GM21576 (cell line): ENCODE data around the gene BMF.
"Not testable (repeated sequence)": the region's sequence is repeated elsewhere in the genome, so short reads cannot be mapped to it uniquely, and the experiment has no call there.

Source experiments
- ATAC-seq: cut with Tn5 transposase; IDR thresholded peaks from one replicate; pipeline ENCODE4 v1.9.1; 2021; ENCODE audit warnings: mild to moderate bottlenecking, moderate library complexity; ENCODE audit not compliant: unreplicated experiment

BMF gene

DNA sequence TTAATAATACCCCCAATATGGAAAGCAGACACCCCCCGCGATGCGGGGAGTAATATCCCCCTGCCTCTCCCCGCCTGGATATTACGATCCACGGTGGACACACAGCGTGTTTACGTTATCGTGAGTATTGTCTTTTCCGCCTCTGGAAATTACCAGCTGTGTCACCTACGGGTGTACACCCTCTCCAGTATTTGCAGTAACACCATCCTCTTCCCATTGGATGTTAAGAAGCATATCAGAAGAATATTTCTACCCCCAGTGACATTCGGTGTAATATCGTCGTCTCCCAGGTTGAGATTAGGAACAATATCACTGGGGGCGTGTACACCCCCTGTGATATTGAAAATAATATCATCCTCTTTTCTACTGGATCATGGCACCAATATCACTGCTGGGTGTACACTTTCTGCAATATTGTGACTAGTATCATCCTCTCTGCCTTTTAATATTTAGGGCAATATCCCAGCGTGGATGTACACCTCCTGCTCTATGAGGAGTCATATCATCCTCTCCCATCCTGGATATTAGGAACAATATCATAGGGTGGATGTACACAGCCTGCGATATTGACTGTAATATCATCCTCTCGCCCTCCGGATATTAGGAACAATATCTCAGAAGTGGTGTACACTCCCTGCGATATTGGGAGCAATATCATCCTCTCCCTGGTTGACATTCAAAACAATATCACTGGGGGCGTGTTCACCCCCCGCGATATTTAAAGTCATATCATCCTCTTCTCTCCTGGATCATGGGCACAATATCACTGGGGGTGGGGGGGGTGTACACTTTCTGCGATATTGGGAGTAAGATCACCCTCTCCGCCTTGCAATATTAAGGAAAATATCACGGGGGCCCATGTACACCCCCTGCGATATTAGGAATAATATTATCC lies 20.3 kb upstream of the BMF start:
- ATAC-seq: no peak

DNA sequence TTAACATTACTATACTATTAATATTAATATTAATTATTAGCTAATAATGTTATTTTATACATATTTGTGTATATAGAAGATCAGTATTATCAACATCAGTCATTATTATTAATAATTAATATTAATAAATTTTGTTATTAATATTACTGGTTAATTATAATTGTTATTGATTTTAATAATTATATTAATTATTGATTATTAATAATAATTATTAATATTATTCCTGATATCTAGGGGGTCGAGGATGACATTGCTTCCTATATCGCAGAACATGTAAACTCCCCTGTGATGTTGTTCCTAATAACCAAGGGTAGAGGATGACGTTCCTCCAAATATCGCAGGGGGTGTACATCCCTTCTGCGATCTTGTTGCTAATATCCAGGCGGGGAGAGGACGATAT lies 17.3 kb upstream of the BMF start:
- no peak for ATAC-seq

DNA sequence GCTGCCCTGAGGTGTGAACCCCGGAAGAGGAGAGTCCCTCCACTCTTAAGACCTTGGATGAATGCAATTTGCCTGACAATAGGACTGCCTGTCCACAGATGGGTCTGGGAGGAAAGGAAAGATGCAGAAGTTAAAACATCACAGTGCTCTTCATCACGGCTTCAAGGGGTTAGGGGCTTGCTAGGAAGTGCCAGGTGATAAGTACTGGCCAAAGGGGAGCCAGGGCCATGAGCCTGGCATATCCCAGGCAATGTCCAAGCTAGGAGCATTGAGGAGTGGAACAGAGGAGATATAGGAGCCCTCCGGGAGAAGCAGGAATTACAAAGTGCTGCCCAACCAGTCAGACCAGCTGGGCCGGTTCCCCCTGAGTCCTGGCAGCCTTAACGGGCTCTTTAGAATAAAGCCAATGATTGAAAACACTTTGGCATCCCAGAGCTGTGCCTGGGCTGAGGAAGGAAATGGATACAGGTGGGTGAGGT lies 16.2 kb upstream of the BMF start:
- not testable (repeated sequence) for ATAC-seq

DNA sequence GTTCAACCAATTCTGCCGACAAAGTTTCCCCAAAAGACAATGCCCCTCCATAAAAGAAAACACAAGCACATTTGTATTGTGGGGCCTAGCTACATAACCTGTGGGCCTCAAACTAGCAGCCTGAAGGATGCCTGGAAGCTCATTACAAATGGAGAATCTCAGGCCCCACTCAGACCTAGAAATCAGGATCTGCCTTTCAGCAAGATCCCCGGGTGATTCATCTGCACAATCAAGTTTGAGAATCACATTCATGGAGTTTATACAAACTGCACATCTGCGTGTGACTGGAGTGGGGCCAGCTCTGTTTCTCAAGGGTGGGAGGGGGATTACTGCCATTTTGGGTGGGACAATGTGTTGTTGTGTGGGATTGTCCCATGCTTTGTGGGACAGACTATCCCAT lies 15.7 kb upstream of the BMF start:
- ATAC-seq: not testable (repeated sequence)

DNA sequence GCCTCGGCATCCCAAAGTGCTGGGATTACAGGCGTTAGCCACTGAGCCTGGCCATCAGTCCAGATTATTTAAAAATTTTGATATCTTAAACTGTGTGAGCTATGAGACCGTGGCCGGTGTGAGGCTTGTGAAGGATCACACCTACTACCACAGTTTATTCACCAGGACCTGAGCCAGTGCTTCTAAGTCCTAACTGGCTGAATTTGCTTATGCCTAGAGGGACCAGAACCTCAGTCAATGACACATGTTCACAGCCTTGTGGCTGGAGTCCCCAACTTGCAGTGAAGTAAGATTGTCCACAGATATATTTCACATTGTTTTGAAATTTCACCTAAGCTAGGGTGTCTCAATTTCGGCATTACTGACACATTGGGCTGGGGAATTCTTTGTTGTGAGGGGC lies 15.2 kb upstream of the BMF start:
- not testable (repeated sequence) for ATAC-seq

DNA sequence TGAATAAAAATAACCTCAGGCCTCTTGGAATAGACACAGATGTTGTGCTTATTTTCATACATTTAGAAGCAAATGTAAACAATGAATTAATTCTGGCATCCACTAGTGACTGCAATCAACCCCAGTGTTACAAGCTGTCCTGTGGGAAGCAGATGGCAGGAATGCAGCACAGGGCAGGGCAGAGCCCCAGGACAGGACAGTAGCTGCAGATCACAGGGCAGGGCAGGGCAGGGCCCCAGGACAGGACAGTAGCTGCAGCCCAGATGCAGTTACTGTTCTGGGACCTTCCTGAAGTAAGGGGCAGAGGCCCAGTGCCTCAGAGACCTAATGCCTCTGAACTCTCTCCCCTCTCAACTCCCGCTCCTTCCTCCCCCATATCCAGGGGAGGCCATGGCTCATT lies 14.3 kb upstream of the BMF start:
- not testable (repeated sequence) for ATAC-seq

DNA sequence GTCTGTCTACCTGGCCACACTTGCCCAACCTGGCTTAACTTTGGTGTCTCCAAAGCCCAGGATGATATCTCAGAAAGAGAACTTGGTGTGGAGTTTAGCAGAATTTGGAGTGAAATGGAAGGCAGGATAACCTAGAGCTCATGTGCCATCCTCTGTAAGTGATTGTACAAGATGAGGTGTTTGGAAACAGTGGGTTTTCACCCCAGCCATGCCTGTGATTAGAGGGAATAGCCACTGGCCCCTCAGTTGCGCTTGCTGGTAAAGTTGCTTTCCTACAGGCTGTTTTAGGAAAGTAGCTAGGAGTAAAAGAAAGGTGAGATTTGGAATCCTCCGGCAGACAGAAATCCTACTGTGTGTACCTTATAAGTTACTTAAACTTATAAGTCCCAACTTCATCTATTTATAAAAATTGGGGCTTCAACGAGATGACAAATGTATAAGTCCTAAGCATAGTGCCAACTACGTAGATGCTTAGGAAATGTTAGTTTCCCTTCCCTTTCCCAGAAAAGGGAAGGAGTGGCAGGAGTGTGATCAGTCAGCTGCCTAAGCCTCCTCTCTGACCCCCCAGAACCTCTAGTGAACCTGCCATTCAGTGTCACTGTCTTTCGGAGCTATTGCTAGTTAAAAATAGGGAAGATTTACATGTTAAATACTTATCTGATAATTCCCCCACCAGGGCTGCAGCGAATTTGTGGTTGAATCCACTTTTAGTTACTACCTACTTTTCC lies 13.4 kb upstream of the BMF start:
- no peak for ATAC-seq

DNA sequence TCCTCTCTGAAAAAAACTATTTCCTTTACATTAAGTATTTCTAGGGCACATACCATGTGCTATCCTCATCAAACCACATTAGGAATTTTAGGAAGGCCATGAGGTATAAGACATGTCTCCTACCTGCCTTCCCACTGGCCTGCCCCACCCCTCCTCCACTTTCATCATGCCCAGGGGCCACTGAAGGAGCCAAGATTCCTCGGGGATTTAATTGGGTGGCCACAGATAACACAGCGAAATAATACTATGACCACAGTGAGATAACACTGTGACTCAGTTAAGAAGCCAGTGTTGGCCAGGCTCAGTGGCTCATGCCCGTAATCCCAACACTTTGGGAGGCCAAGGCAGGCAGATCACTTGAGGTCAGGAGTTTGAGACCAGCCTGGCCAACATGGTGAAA lies 9.8 kb upstream of the BMF start:
- ATAC-seq: no peak

DNA sequence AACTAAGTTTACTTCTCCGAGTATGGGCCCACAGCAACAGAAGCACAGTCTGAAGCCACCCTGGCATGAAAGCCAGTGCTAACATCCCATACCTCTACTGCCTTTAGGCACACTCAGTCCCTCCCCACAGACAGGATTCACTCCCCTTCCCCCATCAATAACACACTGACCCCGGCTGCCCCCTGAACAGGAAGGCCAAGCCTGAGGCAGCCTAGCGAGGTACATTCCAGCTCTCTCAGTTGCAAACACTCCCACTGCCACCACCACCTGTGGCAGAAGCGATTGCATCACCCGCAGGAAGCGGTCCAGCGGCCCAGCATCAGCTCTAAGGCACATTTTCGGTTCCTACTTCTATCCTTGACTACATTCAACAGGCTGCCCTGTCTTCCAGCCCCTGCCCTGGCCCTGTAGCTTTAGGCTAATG lies 7.0 kb upstream of the BMF start:
- peak; percentile 88 for ATAC-seq

DNA sequence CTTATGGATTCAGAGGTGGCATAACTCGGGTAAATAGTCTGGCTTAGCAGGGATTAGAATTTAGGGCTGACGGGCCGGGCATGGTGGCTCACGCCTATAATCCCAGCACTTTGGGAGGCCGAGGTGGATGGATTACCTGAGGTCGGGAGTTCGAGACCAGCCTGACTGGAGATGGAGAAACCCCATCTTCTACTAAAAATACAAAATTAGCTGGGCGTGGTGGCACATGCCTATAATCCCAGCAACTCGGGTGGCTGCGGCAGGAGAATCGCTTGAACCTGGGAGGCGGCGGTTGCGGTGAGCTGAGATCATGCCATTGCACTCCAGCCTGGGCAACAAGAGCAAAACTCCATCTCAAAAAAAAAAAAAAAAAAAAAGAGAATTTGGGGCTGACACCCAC lies 6.4 kb upstream of the BMF start:
- not testable (repeated sequence) for ATAC-seq

DNA sequence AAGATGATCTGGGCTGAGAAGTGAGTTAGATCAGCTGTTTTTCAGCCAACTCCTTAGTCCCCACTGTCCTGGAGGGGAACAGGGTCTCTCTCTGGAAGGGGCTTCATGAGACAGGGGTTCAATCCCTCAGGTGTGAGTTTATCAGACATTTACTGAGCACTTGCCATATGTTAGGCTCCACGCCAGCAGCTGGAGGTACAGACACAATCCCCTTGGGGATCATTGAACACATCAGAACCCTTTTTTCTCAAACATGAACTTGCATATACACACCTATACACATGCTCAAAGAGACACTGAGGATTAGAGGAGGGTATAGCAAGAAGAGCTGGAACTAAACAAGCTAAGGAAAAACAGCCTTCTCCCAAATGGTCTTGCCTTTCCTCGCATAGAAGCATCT lies 5.5 kb upstream of the BMF start:
- no peak for ATAC-seq

DNA sequence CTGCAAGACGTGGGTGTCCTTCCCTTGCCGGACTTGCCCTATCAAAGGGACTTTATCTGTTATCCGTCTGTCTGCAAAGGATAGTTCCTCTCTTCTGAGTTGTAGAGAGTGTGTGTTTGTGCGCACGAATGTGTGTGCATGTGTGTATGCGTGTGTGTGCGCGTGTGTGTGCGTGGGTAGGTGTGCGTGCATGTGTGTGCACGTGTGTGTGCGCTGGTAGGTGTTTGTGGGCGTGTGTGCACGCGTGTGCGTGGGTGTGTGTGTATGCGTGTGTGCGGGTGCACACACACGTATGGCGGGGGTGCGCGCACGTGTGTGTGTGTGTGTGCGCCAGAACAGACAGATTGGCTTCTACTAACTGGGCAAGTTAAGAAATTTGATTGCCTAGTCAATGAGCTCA lies 4.1 kb upstream of the BMF start:
- no peak for ATAC-seq

DNA sequence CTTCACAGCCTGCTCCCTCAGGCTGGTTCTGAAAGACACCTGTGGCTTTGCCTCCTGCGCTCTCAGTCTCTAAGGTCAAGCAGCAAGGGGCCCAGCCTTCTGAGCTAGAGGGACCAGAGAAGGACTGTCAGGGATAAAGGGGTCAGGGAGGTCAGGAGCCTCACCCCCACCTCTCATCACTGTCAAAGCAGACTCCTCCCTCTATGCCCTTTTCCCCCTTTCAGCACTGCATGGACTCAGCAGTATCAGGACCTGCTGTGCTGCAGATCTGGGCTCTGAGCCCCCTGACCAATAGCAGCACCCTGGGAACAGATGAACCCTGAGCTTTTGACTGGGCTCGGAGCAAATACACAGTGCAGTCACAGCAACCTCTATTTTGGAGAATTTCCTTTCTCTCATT lies 3.2 kb upstream of the BMF start:
- no peak for ATAC-seq

DNA sequence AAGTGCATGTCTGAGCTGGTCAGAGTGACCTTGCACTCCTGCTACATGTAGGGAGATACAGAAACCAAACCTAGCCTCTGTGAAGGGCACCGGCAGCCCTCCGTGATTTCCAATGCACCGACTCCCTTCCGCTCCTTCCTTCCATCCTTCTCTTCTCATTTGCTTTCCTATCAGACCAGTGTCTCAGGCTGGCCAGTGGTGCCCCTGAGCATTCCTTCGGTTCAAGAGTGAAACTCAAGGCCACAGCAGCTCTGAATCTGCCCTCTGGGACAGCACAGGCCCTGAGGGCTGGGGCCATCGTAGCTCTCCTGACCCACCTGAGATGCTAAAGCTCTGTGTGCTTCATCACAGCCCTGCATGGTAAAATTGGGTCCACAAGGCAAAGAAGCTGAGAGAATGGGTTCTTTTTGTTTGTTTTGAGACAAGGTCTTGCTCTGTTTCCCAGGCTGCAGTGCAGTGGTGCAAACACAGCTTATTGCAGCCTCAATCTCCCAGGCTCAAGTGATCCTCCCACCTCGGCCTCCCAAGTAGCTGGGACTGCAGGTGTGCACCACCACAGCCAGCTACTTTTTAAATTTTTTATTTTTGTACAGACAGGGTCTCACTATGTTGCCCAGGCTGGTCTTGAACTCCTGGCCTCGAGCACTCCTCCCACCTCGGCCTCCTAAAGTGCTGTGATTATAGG lies 2.3 kb upstream of the BMF start:
- no peak for ATAC-seq

DNA sequence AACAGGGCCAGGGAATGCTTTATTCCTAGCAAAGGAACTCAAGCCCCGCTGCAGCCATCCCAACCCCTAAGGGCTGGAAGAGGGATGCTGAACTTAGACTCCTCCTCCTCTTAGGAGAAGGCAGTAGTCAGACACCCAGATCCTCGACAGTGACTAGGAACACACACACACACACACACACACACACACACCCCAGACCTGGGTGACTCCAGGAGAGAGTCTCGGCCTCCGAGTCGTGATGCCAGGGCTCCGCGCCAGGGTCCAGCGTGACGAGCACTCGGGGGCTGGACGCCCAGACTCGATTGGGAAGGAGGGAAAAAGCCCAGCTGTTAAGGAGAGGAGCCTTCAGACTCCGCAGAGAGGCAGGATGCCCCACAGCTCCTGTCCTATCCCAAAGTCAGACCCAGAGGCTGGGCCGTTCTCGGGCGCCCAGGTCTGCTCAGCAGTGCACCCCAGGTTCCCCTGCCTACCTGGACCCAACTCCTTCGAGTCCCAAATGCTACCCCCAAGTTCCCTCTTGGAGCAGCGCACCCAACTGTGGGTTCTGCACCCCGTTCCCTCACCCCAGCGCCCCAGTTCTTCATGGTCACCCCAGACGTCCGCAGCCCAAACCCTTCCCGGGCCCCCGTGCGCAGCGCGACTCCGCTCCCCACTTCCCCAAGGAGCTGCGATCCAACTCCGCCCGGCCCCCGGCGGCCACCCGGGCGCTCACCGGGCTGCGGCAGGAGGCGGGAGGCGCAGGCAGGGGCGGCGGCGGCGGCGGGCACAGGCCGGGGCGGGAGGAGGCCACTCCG lies 421 bp downstream of the BMF start:
- ATAC-seq: no peak

DNA sequence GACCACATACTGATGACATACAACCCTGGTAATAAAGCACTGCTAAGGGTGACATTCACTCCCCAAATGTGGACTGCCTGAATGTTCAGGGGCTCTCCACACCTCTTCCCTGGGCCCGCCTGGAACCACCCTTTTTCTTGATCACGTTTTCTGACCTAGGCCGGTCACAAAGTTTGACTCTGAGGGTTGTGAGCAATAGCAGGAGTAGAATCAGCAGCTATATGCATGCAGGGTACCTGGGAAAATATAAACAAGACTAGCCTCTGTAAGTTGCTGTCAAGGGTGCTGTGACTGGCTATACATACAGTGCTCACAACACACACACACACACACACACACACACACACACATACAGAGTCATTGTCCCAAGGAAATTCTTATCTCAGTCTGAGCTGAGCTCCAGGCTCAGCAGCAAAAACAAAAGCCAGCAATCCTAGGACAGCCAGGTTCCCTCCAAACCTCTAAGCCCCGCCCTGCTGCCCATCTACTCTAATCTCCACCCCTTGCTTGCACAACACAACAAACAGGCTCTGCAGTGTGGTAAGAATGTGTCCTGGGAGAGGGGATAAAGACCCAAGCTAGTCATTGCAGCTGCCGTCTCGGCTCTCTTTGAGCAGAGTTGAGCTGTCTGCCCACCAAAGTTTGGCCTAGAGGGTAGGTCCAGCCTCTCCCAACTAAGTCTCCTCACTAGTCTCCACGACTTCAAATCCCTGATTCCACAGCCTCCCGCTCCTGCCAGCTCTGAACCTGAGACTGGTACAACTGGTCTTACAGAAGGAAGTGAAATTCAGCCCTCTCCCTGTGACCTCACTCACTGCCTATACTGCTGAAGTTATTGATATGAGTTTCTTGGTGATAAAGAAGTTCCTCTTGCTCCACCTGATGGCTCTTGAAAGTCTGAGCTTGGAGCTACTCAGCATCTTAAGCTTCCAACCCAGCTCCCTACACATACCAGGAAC lies 2.2 kb downstream of the BMF start:
- peak; percentile 40 for ATAC-seq

DNA sequence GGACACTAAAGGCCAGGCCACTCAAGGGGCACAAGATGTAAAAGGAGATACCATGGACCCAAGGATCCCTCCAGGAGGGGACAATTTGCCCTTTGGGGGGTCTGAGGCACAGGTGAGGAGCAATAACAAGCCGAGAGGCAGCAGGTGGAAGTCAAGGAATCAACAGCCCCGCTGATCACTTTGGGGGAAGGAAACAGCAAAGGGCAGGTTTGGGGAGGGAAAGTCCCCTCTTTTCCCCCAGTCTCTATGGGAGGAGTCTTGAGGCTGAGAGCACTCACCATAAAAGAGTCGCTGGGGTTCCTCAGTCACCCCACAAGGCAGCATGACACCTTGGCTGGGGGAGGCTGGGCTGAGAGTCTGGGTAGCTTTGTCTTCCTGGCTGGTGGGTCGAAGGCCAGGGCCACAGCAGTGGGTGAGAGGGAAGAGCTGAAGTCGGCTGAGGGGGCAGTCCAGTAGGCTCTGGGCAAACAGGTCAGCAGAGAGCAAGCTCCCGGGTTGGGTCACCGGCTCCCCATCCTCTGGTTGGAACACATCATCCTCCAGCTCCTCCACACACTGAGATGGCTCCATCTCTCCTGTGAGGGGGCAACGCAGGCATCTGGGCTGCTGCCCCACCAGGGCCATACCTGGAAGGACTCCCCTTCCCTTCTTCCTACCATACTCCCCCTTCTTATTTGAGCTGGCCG lies 3.0 kb downstream of the BMF start:
- ATAC-seq: no peak

DNA sequence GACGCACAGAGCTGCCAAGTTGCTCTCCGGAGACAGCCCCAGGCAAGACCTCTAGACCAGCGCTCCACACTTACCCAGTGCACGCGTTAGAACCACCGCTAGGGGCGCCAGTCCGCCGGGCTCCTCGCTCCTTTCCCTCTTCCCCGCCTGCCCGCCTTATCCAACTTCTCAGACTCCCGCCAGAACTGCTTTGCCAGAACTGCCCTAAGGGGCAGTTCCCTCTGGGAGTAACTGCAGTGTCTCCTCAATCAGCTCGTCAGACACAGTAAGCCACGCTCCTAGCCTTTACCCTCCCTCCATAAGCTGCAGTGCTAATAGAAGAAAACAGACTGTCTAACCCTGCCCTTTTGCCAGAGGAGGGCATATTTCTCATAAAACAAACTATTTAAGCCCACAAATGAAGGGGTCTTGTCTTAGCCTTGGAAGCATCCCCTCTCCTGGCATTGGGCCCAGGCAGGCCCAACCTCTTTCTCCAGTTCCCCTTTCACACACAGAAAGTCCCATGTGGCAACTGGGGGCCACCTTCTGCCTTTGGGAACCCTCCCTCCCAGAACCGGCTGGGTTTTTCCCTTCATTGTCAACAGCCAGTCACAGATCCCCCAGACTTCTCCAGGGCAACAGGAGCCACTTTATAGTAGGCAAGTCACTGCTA lies 3.7 kb downstream of the BMF start:
- ATAC-seq: no peak
